KMS-11 (cell line): Measurements from ENCODE around the gene TMEM19.

Experiments used
- H2AFZ ChIP-seq: fragments of 200-600 bp; sonication (generic); 2 replicates; pipeline ENCODE4 v1.6.1; 2016; ENCODE audit warnings: antibody characterized with exemption, mixed run types, low read depth
- H3K27ac ChIP-seq: fragments of 200-600 bp; sonication (generic); 2 replicates; pipeline ENCODE4 v1.6.1; 2016; ENCODE audit warnings: mild to moderate bottlenecking, mixed run types
- H3K27me3 ChIP-seq: fragments of 200-600 bp; sonication (generic); 2 replicates; pipeline ENCODE4 v1.6.1; 2017; ENCODE audit warnings: mild to moderate bottlenecking, low read depth, mixed run types, moderate library complexity; ENCODE audit not compliant: insufficient read depth
- H3K36me3 ChIP-seq: fragments of 200-600 bp; sonication (generic); 2 replicates; pipeline ENCODE4 v1.6.1; 2017; ENCODE audit warnings: mild to moderate bottlenecking, mixed run types; ENCODE audit not compliant: insufficient read depth
- H3K4me1 ChIP-seq: fragments of 200-600 bp; sonication (generic); 2 replicates; pipeline ENCODE4 v1.6.1; 2016; ENCODE audit warnings: mild to moderate bottlenecking, low read depth, mixed run types; ENCODE audit not compliant: poor library complexity, severe bottlenecking
- H3K4me2 ChIP-seq: fragments of 200-600 bp; sonication (generic); 2 replicates; pipeline ENCODE4 v1.7.0; 2016; ENCODE audit warnings: mild to moderate bottlenecking, mixed run types
- H3K4me3 ChIP-seq: fragments of 200-600 bp; sonication (generic); IDR thresholded peaks from 2 replicates; pipeline ENCODE4 v1.6.1; 2017; ENCODE audit warnings: low read depth, low read length, mixed read lengths; ENCODE audit not compliant: insufficient read depth
- H3K79me2 ChIP-seq: fragments of 200-600 bp; sonication (generic); 2 replicates; pipeline ENCODE4 v1.6.1; 2016; ENCODE audit warnings: low read depth, mixed run types; ENCODE audit not compliant: insufficient read depth
- H3K9ac ChIP-seq: fragments of 200-600 bp; sonication (generic); 2 replicates; pipeline ENCODE4 v1.6.1; 2016; ENCODE audit warnings: mild to moderate bottlenecking, mixed run types
- H4K20me1 ChIP-seq: fragments of 200-600 bp; sonication (generic); 2 replicates; pipeline ENCODE4 v1.6.1; 2016; ENCODE audit warnings: mild to moderate bottlenecking, mixed run types; ENCODE audit not compliant: insufficient read depth
- TF ChIP-seq, protein P1 (sequence below): fragments of 200-600 bp; sonication (generic); conservative IDR thresholded peaks from 2 replicates; pipeline ENCODE4 v1.6.1; 2017; ENCODE audit warnings: low read depth, mild to moderate bottlenecking, antibody characterized with exemption, low read length, moderate library complexity, mixed read lengths

Gene TMEM19

DNA sequence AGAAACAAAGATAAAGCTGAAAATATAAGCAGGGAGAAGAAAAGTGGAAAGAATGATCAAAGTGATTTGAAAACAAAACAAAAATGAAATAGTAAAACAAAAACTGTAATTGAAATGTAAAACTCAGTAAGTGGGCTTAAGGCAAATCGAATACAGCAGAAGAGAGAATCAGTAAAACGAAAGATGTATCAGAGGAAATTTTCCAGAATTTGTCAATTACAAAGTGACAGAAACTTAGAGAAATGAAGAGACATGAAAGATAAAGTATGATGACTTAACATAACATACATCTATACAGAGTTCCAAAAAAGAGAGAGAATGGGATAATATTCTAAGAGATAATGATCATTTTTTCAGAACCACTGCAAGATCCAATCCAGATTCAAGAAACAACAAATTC lies 32.7 kb upstream of the TMEM19 start:
- H2AFZ ChIP-seq = no peak overlapping the region
- no peaks in the 10 kb centered on the region for H4K20me1 ChIP-seq
- H3K27me3 ChIP-seq = no peaks in the 10 kb centered on the region
- TF ChIP-seq, protein P1, sequence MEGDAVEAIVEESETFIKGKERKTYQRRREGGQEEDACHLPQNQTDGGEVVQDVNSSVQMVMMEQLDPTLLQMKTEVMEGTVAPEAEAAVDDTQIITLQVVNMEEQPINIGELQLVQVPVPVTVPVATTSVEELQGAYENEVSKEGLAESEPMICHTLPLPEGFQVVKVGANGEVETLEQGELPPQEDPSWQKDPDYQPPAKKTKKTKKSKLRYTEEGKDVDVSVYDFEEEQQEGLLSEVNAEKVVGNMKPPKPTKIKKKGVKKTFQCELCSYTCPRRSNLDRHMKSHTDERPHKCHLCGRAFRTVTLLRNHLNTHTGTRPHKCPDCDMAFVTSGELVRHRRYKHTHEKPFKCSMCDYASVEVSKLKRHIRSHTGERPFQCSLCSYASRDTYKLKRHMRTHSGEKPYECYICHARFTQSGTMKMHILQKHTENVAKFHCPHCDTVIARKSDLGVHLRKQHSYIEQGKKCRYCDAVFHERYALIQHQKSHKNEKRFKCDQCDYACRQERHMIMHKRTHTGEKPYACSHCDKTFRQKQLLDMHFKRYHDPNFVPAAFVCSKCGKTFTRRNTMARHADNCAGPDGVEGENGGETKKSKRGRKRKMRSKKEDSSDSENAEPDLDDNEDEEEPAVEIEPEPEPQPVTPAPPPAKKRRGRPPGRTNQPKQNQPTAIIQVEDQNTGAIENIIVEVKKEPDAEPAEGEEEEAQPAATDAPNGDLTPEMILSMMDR = no peak
- peaks cover 60% of the 10 kb centered on the region; the same call in 1 of the 2 replicates for H3K79me2 ChIP-seq
- H3K4me1 ChIP-seq = no peaks in the 10 kb centered on the region
- H3K9ac ChIP-seq = no peak overlapping the region
- H3K27ac ChIP-seq = no peak overlapping the region
- H3K36me3 ChIP-seq = peaks cover 23% of the 10 kb centered on the region; the same call in 1 of the 2 replicates
- H3K4me3 ChIP-seq = no peak overlapping the region
- no peak overlapping the region for H3K4me2 ChIP-seq

DNA sequence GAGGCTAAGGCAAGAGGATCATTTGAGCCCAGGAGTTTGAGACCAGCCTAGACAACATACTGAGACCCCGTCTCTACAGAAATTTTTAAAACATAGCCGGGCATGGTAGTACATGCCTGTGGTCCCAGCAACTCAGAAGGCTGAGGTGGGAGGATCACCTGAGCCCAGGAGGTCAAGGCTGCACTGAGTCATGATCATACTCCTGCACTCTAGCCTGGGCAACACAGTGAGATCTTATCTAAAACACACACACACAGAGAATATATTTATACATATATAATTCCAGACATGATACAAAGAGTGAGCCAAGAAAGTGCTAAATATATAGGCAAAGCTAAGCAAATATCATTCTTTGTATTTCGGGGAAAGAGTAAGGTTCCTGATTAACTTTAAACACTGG lies 31.7 kb upstream of the TMEM19 start:
- H3K9ac ChIP-seq = no peak overlapping the region
- H4K20me1 ChIP-seq = no peaks in the 10 kb centered on the region
- no peak overlapping the region for H3K27ac ChIP-seq
- H2AFZ ChIP-seq = no peak overlapping the region
- no peak overlapping the region for H3K4me2 ChIP-seq
- no peak overlapping the region for H3K4me3 ChIP-seq
- TF ChIP-seq, protein P1 = no peak
- no peaks in the 10 kb centered on the region for H3K4me1 ChIP-seq
- no peaks in the 10 kb centered on the region for H3K27me3 ChIP-seq
- H3K36me3 ChIP-seq = peaks cover 32% of the 10 kb centered on the region; the same call in 1 of the 2 replicates
- peaks cover 59% of the 10 kb centered on the region; the same call in 1 of the 2 replicates for H3K79me2 ChIP-seq

DNA sequence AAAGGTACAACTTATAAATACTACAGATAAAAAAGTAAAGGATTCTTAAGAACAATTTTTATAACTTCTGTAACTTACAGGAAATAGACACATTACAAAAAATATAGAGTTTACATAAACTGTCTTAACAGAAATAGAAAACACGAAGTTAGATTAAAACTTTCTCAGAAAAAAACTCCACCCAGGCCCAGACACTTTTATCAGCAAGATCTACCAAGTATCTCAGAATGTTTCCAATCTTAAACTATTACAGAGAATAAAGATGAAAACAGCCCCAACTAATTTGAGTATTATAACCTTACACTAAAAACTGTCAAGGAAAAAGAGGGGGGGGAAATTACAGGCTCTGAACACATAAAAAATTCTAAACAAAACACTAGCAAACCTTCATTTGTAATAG lies 30.4 kb upstream of the TMEM19 start:
- peaks cover 4% of the 10 kb centered on the region for H3K4me1 ChIP-seq

DNA sequence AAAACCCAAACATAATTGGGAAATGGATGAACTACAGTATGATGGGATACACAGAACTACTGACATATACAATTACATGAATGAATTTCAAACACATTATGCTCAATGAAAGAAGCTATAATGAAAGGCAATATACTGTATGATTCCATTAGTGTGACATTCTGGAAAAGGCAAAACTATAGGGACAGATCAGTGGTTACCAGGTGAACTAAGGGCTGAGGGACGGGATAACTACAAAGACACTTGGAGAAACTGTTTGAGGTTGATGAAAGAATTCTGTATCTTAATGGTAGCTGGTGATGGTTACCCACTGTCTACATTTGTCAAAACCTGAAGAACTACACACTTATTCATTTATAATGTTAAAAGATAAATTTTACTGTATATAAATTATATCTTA lies 30.0 kb upstream of the TMEM19 start:
- H3K4me3 ChIP-seq = no peak overlapping the region
- H3K79me2 ChIP-seq = peaks cover 62% of the 10 kb centered on the region; the same call in 1 of the 2 replicates
- H2AFZ ChIP-seq = no peak overlapping the region
- no peak overlapping the region for H3K9ac ChIP-seq
- H3K27me3 ChIP-seq = no peaks in the 10 kb centered on the region
- H3K4me1 ChIP-seq = peaks cover 6% of the 10 kb centered on the region
- TF ChIP-seq, protein P1 = no peak
- no peak overlapping the region for H3K4me2 ChIP-seq
- no peaks in the 10 kb centered on the region for H4K20me1 ChIP-seq
- H3K27ac ChIP-seq = no peak overlapping the region
- peaks cover 38% of the 10 kb centered on the region; the same call in 1 of the 2 replicates for H3K36me3 ChIP-seq

More for the DNA sequence above, 30.4 kb upstream of the TMEM19 start:
- TF ChIP-seq, protein P1 = no peak
- H3K79me2 ChIP-seq = peaks cover 63% of the 10 kb centered on the region; the same call in 1 of the 2 replicates
- no peak overlapping the region for H3K9ac ChIP-seq
- no peak overlapping the region for H2AFZ ChIP-seq
- no peak overlapping the region for H3K27ac ChIP-seq
- no peaks in the 10 kb centered on the region for H4K20me1 ChIP-seq
- H3K36me3 ChIP-seq = peaks cover 38% of the 10 kb centered on the region; the same call in 1 of the 2 replicates
- no peaks in the 10 kb centered on the region for H3K27me3 ChIP-seq
- no peak overlapping the region for H3K4me3 ChIP-seq
- H3K4me2 ChIP-seq = no peak overlapping the region
